GM21526 (cell line): Measurements from ENCODE around the gene LENG1.
A peak's percentile ranks its signal among the peaks of the same experiment; 100 is the strongest.
"Not testable (repeated sequence)": the region's sequence is repeated elsewhere in the genome, so short reads cannot be mapped to it uniquely, and the experiment has no call there.

ENCODE experiments used
- ATAC-seq: cut with Tn5 transposase; IDR thresholded peaks from one replicate; pipeline ENCODE4 v1.9.1; 2021; ENCODE audit warnings: moderate library complexity; ENCODE audit not compliant: unreplicated experiment, low FRiP score

LENG1 gene

GRCh38 chr19:54189735-54190502 is 30.4 kb upstream of the LENG1 start:
- ATAC-seq, result peak; percentile 43

GRCh38 chr19:54189145-54189734 is 29.7 kb upstream of the LENG1 start, which contains the start of gene MBOAT7:
TSS of gene MBOAT7 (minus strand) at chr19:54189580. CDS start at chr19:54188508, 1,072 bp downstream.
- peak; percentile 15 for ATAC-seq

- no peak for ATAC-seq
These were observed 28.8 kb upstream of the LENG1 start for GRCh38 chr19:54188215-54188871.

- ATAC-seq, result no peak
These were observed 27.4 kb upstream of the LENG1 start for GRCh38 chr19:54186934-54187381.

GRCh38 chr19:54186351-54186750 is 26.8 kb upstream of the LENG1 start:
- ATAC-seq, result no peak

GRCh38 chr19:54183431-54183830 is 23.9 kb upstream of the LENG1 start:
- no peak for ATAC-seq

- not testable (repeated sequence) for ATAC-seq
These were observed 22.4 kb upstream of the LENG1 start for GRCh38 chr19:54181894-54182293.

GRCh38 chr19:54180691-54181091 is 21.2 kb upstream of the LENG1 start:
- no peak for ATAC-seq

- no peak for ATAC-seq
These were observed 20.5 kb upstream of the LENG1 start for GRCh38 chr19:54179921-54180461.

GRCh38 chr19:54179262-54179852 is 19.8 kb upstream of the LENG1 start:
- no peak for ATAC-seq

- ATAC-seq, result no peak
These were observed 19.2 kb upstream of the LENG1 start for GRCh38 chr19:54178581-54179261.

GRCh38 chr19:54173951-54174834 is 14.7 kb upstream of the LENG1 start:
- ATAC-seq, result no peak

- ATAC-seq, result no peak
These were observed 13.8 kb upstream of the LENG1 start for GRCh38 chr19:54173359-54173699.

- ATAC-seq, result no peak
These were observed 13.2 kb upstream of the LENG1 start, which contains the start of gene TMC4 for GRCh38 chr19:54172471-54173358. TSS of gene TMC4 (minus strand) at chr19:54173160. CDS start at chr19:54173117, 43 bp downstream.

- not testable (repeated sequence) for ATAC-seq
These were observed 12.4 kb upstream of the LENG1 start for GRCh38 chr19:54171736-54172431.

- ATAC-seq, result no peak
These were observed 9.7 kb upstream of the LENG1 start for GRCh38 chr19:54169149-54169740.

- no peak for ATAC-seq
These were observed 8.8 kb upstream of the LENG1 start for GRCh38 chr19:54168174-54168917.
